Activated CD8-positive, alpha-beta memory T cell treated with anti-CD3 and anti-CD28 coated beads, Interleukin-2, amount 50 U/mL, for 48 hours (primary cell): Measurements from ENCODE around the gene FUCA1.
"Not testable (repeated sequence)": the region's sequence is repeated elsewhere in the genome, so short reads cannot be mapped to it uniquely, and the experiment has no call there.

Source experiments
- DNase-seq: peaks from one replicate; pipeline ENCODE4 v3.0.0-alpha.2; 2020

The FUCA1 gene

GRCh38 chr1:23867895-23868556 lies at the start of gene FUCA1:
TSS of gene FUCA1 (minus strand) at chr1:23868290. CDS start at chr1:23868286, 4 bp downstream.
- DNase-seq: peak; percentile 94

- peak; percentile 71 for DNase-seq
Observed at GRCh38 chr1:23916209-23917131, 48.4 kb upstream of the FUCA1 start.

- no peak for DNase-seq
Observed at GRCh38 chr1:23915466-23915865, 47.4 kb upstream of the FUCA1 start.

GRCh38 chr1:23914921-23915320 lies 46.8 kb upstream of the FUCA1 start:
- no peak for DNase-seq

GRCh38 chr1:23913212-23913880 lies 45.3 kb upstream of the FUCA1 start, which contains the start of gene CNR2:
TSS of gene CNR2 (minus strand) at chr1:23913362. CDS start at chr1:23875617, 37,745 bp downstream.
- no peak for DNase-seq

- no peak for DNase-seq
Observed at GRCh38 chr1:23911921-23912320, 43.8 kb upstream of the FUCA1 start.

GRCh38 chr1:23910553-23911246 lies 42.6 kb upstream of the FUCA1 start:
- no peak for DNase-seq

- DNase-seq: no peak
Observed at GRCh38 chr1:23910144-23910543, 42.1 kb upstream of the FUCA1 start.

GRCh38 chr1:23909412-23909811 lies 41.3 kb upstream of the FUCA1 start:
- no peak for DNase-seq

GRCh38 chr1:23908453-23909341 lies 40.6 kb upstream of the FUCA1 start:
- DNase-seq: no peak

GRCh38 chr1:23906731-23907130 lies 38.6 kb upstream of the FUCA1 start:
- DNase-seq: no peak

- DNase-seq: no peak
Observed at GRCh38 chr1:23905461-23906025, 37.5 kb upstream of the FUCA1 start.

- peak; percentile 72 for DNase-seq
Observed at GRCh38 chr1:23904748-23905357, 36.8 kb upstream of the FUCA1 start.

- no peak for DNase-seq
Observed at GRCh38 chr1:23903754-23904153, 35.7 kb upstream of the FUCA1 start.

GRCh38 chr1:23902321-23903278 lies 34.5 kb upstream of the FUCA1 start:
- DNase-seq: no peak

- DNase-seq: not testable (repeated sequence)
Observed at GRCh38 chr1:23900017-23900416, 31.9 kb upstream of the FUCA1 start.

GRCh38 chr1:23899070-23899469 lies 31.0 kb upstream of the FUCA1 start:
- no peak for DNase-seq

- no peak for DNase-seq
Observed at GRCh38 chr1:23897083-23897482, 29.0 kb upstream of the FUCA1 start.

GRCh38 chr1:23896491-23896890 lies 28.4 kb upstream of the FUCA1 start:
- DNase-seq: no peak

- DNase-seq: no peak
Observed at GRCh38 chr1:23895993-23896392, 27.9 kb upstream of the FUCA1 start.
